Stimulated activated CD4-positive, alpha-beta T cell treated with anti-CD3 and anti-CD28 coated beads, Interleukin-4, amount 100 ng/mL, for 48 hours (primary cell): Measurements from ENCODE around the gene B3GNT2.
"Not testable (repeated sequence)": the region's sequence is repeated elsewhere in the genome, so short reads cannot be mapped to it uniquely, and the experiment has no call there.

Experiments used
- DNase-seq, 2 donors: peaks; one replicate each; pipeline ENCODE4 v3.0.0-alpha.2; 2020; ENCODE audit warnings: low read depth in 2 of 2

B3GNT2 gene

DNA sequence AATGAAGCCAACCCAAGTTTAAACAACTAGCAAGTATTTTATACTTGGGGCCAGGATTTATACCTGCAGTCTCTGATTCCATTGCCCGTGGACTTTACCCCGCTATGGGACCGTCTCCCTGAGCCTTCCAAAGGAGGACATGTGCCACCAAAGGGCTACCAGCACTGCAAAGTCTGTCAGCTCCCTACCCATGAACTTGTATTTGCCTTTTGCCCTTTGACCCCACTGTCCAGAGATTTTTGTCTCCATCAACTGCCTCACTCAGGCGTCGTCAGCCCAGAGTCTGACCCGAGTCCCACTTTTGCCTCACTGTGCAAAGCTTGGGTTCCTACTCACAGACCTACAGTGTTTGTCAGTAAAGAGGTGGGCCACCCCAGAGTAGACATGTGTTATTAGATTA, 40.6 kb downstream of the B3GNT2 start:
- DNase-seq: no peak

GRCh38 chr2:62238236-62238635, 42.3 kb downstream of the B3GNT2 start:
- no peak for DNase-seq

- no peak for DNase-seq
These were observed 44.6 kb downstream of the B3GNT2 start for GRCh38 chr2:62240546-62240945.

DNA sequence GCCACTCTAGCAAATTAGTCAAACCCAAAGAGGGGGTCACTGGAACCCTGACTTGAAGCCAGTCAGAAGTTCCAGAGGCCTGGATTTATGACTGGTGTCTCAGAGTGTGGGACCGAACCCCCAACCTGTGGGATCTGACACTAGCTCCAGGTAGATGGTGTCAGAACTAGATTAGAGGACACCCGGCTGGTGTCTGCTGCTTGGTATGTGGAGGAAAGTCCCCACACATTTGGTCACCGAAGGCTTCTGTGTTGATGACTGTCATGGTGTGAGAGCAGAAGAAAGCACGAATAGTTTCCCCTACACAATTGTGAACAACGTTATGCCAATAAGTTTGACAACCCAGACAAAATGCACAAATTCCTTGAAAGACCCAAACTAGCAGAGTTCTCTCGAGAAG, 48.1 kb downstream of the B3GNT2 start:
- no peak for DNase-seq

DNA sequence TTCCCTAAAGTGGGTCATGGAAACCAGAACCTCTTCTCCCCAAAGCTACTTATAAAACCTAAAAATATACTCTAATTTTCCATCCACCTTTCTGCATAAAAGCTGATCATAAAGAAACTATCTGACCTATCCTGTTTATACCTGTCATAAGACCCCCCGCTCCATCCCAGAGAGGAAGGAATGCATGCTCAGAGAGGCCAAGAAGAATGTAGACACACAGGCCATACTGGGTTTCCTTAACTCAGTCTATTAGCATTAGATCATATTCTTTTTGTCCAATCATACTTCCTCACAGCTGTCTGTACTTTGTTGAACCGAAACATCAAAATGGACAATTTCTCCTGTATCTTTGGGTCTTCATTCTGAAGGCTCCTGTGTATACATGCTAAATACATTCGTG, 52.3 kb downstream of the B3GNT2 start:
- DNase-seq: no peak

GRCh38 chr2:62250239-62250638, 54.3 kb downstream of the B3GNT2 start:
- DNase-seq: no peak

GRCh38 chr2:62254424-62255266, 58.7 kb downstream of the B3GNT2 start:
- no peak for DNase-seq

DNA sequence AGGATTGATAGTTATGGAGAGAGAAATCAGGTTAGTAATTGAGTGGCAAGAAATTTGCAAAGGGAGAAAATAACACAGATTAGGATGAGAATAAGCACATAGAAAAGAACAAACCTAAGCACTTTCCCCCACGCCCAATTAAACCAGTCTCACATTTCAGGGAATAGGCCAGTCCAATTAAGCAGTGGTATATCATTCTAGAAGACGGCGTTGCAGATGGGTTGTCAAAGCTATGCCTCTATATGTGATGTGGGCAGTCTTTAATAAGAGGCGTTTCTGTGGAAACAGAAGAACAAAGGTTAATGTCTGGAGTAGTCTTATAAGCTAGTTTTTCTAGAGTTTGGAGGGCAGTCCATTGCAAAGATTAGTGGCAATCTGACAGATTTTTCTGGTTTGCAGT, 61.6 kb downstream of the B3GNT2 start:
- DNase-seq: no peak

DNA sequence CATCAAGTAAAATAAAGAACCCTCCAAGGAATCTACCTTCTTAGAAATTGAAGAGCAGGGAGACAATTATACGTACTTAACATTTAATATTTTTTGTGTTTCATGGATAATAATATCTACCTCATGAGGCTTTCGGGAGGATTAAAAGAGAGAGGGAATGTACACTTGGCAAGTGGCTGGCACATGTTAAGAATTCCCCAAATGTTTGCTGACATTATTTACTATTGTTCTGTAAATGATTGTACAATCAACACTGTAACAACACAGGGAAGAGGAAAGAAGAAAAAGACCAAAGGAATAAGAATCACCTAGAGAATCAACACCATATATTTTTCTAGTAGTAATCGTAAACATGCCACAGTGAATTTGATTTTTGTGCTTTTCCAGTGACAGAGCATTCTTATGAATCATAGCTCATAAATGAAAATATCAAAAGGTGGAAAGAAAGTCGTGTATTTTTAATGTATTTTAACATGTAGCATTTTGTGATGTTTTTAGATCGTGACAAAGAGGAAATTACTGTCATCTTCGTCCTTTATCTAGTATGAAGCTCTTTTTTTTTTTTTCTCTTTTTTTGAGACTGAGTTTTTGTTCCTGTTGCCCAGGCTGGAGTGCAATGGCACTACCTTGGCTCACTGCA, 67.3 kb downstream of the B3GNT2 start:
- DNase-seq: no peak

GRCh38 chr2:62264186-62264585, 68.3 kb downstream of the B3GNT2 start:
- no peak for DNase-seq

GRCh38 chr2:62265106-62265505, 69.2 kb downstream of the B3GNT2 start:
- DNase-seq: no peak

GRCh38 chr2:62266433-62267038, 70.6 kb downstream of the B3GNT2 start:
- no peak for DNase-seq

GRCh38 chr2:62267696-62268095, 71.8 kb downstream of the B3GNT2 start:
- DNase-seq: no peak

DNA sequence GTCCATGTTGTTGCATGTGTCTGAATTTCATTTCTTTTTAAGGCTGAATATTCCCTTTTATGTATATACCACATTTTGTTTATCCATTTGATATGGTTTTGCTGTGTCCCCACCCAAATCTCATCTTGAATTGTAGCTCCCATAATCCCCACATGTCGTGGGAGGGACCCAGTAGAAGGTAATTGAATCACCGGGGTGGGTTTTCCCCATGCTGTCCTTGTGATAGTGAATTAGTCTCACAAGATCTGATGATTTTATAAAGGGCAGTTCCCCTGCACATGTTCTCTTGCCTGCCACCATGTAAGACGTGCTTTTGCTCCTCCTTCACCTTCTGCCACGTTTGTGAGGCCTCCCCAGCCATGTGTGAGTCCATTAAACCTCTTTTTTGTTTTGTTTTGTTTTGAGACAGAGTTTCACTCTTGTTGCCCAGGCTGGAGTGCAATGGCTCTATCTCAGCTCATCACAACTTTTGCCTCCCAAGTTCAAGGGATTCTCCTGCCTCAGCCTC, 72.8 kb downstream of the B3GNT2 start:
- not testable (repeated sequence) for DNase-seq

DNA sequence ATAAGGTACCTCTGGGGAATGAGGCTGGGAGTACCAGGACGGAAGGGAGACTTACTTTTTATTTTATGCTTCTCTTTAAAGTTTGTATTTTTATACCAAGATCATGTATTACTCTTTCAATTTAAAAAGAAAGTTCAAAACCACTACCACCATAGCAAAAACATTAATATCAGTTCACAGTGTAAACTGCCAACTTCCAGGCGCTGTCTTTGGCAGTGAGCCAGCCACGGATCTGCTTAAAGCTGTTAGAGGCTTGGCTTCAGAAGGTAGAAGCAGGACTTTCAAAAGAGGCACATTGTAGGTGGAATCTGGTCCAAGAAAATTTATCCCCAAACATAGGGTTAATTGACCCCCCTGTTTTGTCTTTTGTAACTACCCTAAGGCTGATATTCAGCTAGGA, 74.8 kb downstream of the B3GNT2 start:
- DNase-seq: no peak
